Calu3 (cell line): ENCODE measurements around the gene MYOCD. TPM values are rescaled to one million over a fixed set of nuclear protein-coding genes. Genes with fewer than 3 reads are reported as not detected.

Experiments
- BruUV-seq: library from RNA; stranded (reverse); fragments of 400-500 nt; replicated peaks from 2 replicates; lab custom pipeline; 2021; lab: Mats Ljungman, UMichigan
- CTCF ChIA-PET: fragments of 300-600 bp; sonication (Branson Sonifier 250); formaldehyde crosslinking; loops from one replicate; lab custom pipeline; 2022; ENCODE audit warnings: antibody characterized with exemption; lab: Charles Lee
- DNase-seq: peaks from one replicate; pipeline ENCODE4 v3.0.0; 2022
- H3K27ac Mint-ChIP-seq: one replicate; pipeline ENCODE4 v1.8.0; 2022; ENCODE audit warnings: mixed read lengths; ENCODE audit not compliant: unreplicated experiment
- H3K27me3 Mint-ChIP-seq: one replicate; pipeline ENCODE4 v1.8.0; 2022; ENCODE audit warnings: mixed read lengths; ENCODE audit not compliant: unreplicated experiment
- H3K36me3 Mint-ChIP-seq: one replicate; pipeline ENCODE4 v1.8.0; 2022; ENCODE audit warnings: mild to moderate bottlenecking, moderate library complexity, mixed read lengths; ENCODE audit not compliant: insufficient read depth, unreplicated experiment
- H3K4me1 Mint-ChIP-seq: one replicate; pipeline ENCODE4 v1.8.0; 2022; ENCODE audit warnings: mild to moderate bottlenecking, low read depth, mixed read lengths; ENCODE audit not compliant: unreplicated experiment
- H3K4me3 Mint-ChIP-seq: one replicate; pipeline ENCODE4 v1.8.0; 2022; ENCODE audit warnings: mild to moderate bottlenecking, low read depth, moderate library complexity, mixed read lengths; ENCODE audit not compliant: unreplicated experiment
- H3K9me3 Mint-ChIP-seq: one replicate; pipeline ENCODE4 v1.8.0; 2022; ENCODE audit warnings: low read depth, mixed read lengths; ENCODE audit not compliant: unreplicated experiment
- CTCF ChIP-seq: fragments of 200-600 bp; IDR thresholded peaks from one replicate; pipeline ENCODE4 v1.8.0; 2022; ENCODE audit warnings: antibody characterized with exemption; ENCODE audit not compliant: unreplicated experiment
- intact Hi-C: fragments of 100-400 bp; cut with micrococcal nuclease; formaldehyde crosslinking; loops from one replicate; pipeline ENCODE4 v1.10.0; 2022; ENCODE audit not compliant: unreplicated experiment
- total RNA-seq: library from RNA; stranded (reverse); gene quantifications from 2 replicates; pipeline ENCODE4 v1.2.3, GENCODE V29; 2022

The MYOCD gene
- total RNA-seq, 1 experiment from 2014 or later: not detected

GRCh38 chr17:12693640-12694039, 27.9 kb downstream of the MYOCD start:
- no peaks in the 10 kb centered on the region for H3K36me3 Mint-ChIP-seq
- intact Hi-C loops: no loop called here
- BruUV-seq: no TSS peak
- CTCF ChIA-PET: no interaction called here
- H3K4me1 Mint-ChIP-seq: no peaks in the 10 kb centered on the region
- DNase-seq: no peak
- H3K4me3 Mint-ChIP-seq: no peak overlapping the region
- H3K9me3 Mint-ChIP-seq: peaks cover 2% of the 10 kb centered on the region
- no peak overlapping the region for H3K27ac Mint-ChIP-seq
- H3K27me3 Mint-ChIP-seq: no peaks in the 10 kb centered on the region
- no peak for TF ChIP-seq CTCF

DNA sequence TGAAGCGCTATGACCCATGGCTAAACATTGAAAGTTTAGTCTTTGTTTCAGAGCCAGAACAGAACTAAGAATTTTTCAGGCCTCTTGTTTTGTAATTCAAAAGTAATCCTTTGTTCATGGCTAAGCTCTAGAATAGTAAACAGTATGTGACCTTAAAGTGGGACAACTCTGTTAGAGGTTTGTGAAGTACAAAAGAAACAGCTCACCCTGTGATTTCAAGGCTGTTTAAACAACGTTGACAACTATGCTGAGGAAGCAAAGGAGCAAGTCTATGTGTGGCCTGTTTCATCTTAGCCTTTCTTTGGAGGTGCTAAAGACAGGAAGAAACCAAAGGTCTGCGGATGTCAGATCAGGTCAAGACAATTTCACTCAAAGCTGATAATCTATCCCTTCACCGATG, 40.4 kb downstream of the MYOCD start:
- BruUV-seq: no TSS peak
- no peaks in the 10 kb centered on the region for H3K4me1 Mint-ChIP-seq

GRCh38 chr17:12709063-12709462, 43.4 kb downstream of the MYOCD start:
- Mint-ChIP-seq H3K27ac (no peak overlapping the region), H3K9me3 (no peaks in the 10 kb centered on the region), H3K36me3 (no peaks in the 10 kb centered on the region), H3K4me1 (no peaks in the 10 kb centered on the region), H3K27me3 (no peaks in the 10 kb centered on the region), H3K4me3 (no peak overlapping the region)
- CTCF ChIA-PET: no interaction called here
- BruUV-seq: no TSS peak
- intact Hi-C loops: no loop called here
- DNase-seq: no peak
- TF ChIP-seq CTCF: no peak

More for the DNA sequence above, 40.4 kb downstream of the MYOCD start:
- DNase-seq: no peak
- Mint-ChIP-seq H3K4me3 (no peak overlapping the region), H3K27me3 (no peaks in the 10 kb centered on the region), H3K27ac (no peak overlapping the region), H3K9me3 (no peaks in the 10 kb centered on the region), H3K36me3 (no peaks in the 10 kb centered on the region)
- CTCF ChIA-PET: interaction anchor here (0.5 kb wide), 1 partner anchor 27 kb away, joined by 4 read pairs; no protein-coding TSS in a partner anchor
- intact Hi-C loops: no loop called here
- TF ChIP-seq CTCF: no peak

GRCh38 chr17:12712415-12712814, 46.7 kb downstream of the MYOCD start:
- no peak for DNase-seq
- H3K36me3 Mint-ChIP-seq: no peaks in the 10 kb centered on the region
- no peaks in the 10 kb centered on the region for H3K27me3 Mint-ChIP-seq
- H3K9me3 Mint-ChIP-seq: no peaks in the 10 kb centered on the region
- intact Hi-C loops: no loop called here
- CTCF ChIA-PET: no interaction called here
- no peak for TF ChIP-seq CTCF
- no peak overlapping the region for H3K4me3 Mint-ChIP-seq
- H3K4me1 Mint-ChIP-seq: no peaks in the 10 kb centered on the region
- no peak overlapping the region for H3K27ac Mint-ChIP-seq
- no TSS peak for BruUV-seq
